ENCODE results near the gene CFAP100.

GRCh38 chr3:126399756-126400155 is 5.0 kb downstream of the CFAP100 start:
- no peak for TF ChIP-seq CTCF (conservative IDR thresholded peaks at IDR 0.05)
- TF ChIP-seq EZH2 (IDR thresholded peaks at IDR 0.05; ENCODE audit: low read depth), result no peak

Data from PC-9 (cell line).